HCT116 (cell line): Measurements from ENCODE around the gene ATG12. TPM values are rescaled to one million over a fixed set of nuclear protein-coding genes. Genes with fewer than 3 reads are reported as not detected.

Experiments used
- ATAC-seq: fragments of 200-7000 bp; cut with Tn5 transposase; 2 replicates; pipeline ENCODE4 v1.9.1; 2020; ENCODE audit warnings: mild to moderate bottlenecking, moderate library complexity
- BruUV-seq: library from RNA; stranded (reverse); fragments of 400-500 nt; replicated peaks from 2 replicates; lab custom pipeline; 2021; lab: Mats Ljungman, UMichigan
- CTCF ChIA-PET: fragments of 300-600 bp; sonication (Branson Sonifier 250); formaldehyde crosslinking; loops from one replicate; lab custom pipeline; 2021; ENCODE audit warnings: antibody characterized with exemption; lab: Charles Lee
- POLR2A ChIA-PET: fragments of 300-600, 350-600 bp; sonication (Branson Sonifier 250); formaldehyde crosslinking; loops from one replicate; lab custom pipeline; 2021; ENCODE audit warnings: antibody characterized with exemption; lab: Charles Lee
- RAD21 ChIA-PET, 2 experiments: fragments of 300-600 bp; sonication (Branson Sonifier 250); formaldehyde crosslinking; loops; one replicate each; lab custom pipeline; 2023; ENCODE audit warnings: low total read pairs in 2 of 2; ENCODE audit not compliant: uncharacterized antibody in 2 of 2, unreplicated experiment in 2 of 2, low non-redundant PET in 1 of 2; lab: Charles Lee
- DNase-seq: peaks from one replicate; pipeline ENCODE4 v3.0.0-alpha.2; 2010; ENCODE audit warnings: low read depth, low spot score
- H2AFZ ChIP-seq: fragments of 200-600 bp; shearing (Covaris generic), sonication (generic); 2 replicates; pipeline ENCODE4 v1.6.1; 2017; ENCODE audit warnings: low read depth, mixed run types, mixed read lengths, antibody characterized with exemption, low read length; ENCODE audit not compliant: poor library complexity, severe bottlenecking
- H3K27ac ChIP-seq: 2 replicates; pipeline ENCODE4 v1.5.1; 2012; ENCODE audit warnings: low read depth, low read length
- H3K27me3 ChIP-seq: fragments of 200-600 bp; sonication (generic); 2 replicates; pipeline ENCODE4 v1.6.1; 2016; ENCODE audit warnings: mixed run types, low read length, mixed read lengths; ENCODE audit not compliant: insufficient read depth
- H3K36me3 ChIP-seq, 2 experiments: fragments of 200-500 bp in 1 of 2; fragments of 200-600 bp in 1 of 2; sonication (Bioruptor generic) in 1 of 2; sonication (generic) in 1 of 2; 2 replicates each; pipeline versions ENCODE4 v1.5.1 to v1.6.1; 2014 to 2016; ENCODE audit warnings: low read length in 2 of 2, inconsistent platforms in 1 of 2, mixed read lengths in 1 of 2, mixed run types in 1 of 2; ENCODE audit not compliant: insufficient read depth in 2 of 2, control insufficient read depth in 1 of 2
- H3K4me1 ChIP-seq, 2 experiments: fragments of 200-600 bp in 1 of 2; sonication (generic) in 1 of 2; 2 replicates each; pipeline versions ENCODE4 v1.5.1 to v1.6.1; 2012 to 2017; ENCODE audit warnings: low read length in 2 of 2, inconsistent platforms in 1 of 2, mild to moderate bottlenecking in 1 of 2, mixed read lengths in 1 of 2, mixed run types in 1 of 2, moderate library complexity in 1 of 2; ENCODE audit not compliant: insufficient read depth in 2 of 2, control insufficient read depth in 1 of 2
- H3K4me2 ChIP-seq: fragments of 200-600 bp; sonication (generic); 2 replicates; pipeline ENCODE4 v1.6.1; 2017; ENCODE audit warnings: mixed run types, low read length, mixed read lengths
- H3K4me3 ChIP-seq, 2 experiments: fragments of 200-600 bp in 1 of 2; sonication (generic) in 1 of 2; replicated peaks in 1 of 2; 2 replicates each; pipeline ENCODE4 v1.5.1; 2011 to 2016; ENCODE audit warnings: low read length in 2 of 2, control low read depth in 1 of 2, low read depth in 1 of 2, mild to moderate bottlenecking in 1 of 2, mixed read lengths in 1 of 2, mixed run types in 1 of 2
- H3K79me2 ChIP-seq: fragments of 200-600 bp; sonication (generic); 2 replicates; pipeline ENCODE4 v1.6.1; 2017; ENCODE audit warnings: mild to moderate bottlenecking, mixed run types, low read length, moderate library complexity, mixed read lengths; ENCODE audit not compliant: insufficient read depth
- H3K9ac ChIP-seq: fragments of 200-600 bp; sonication (generic); 2 replicates; pipeline ENCODE4 v1.6.1; 2016; ENCODE audit warnings: low read length, mixed read lengths
- H3K9me2 ChIP-seq: fragments of 200-600 bp; sonication (generic), shearing (Covaris generic); 2 replicates; pipeline ENCODE4 v1.6.1; 2017; ENCODE audit warnings: mixed run types, mild to moderate bottlenecking, moderate library complexity; ENCODE audit not compliant: insufficient read depth
- H3K9me3 ChIP-seq, 2 experiments: fragments of 200-500 bp in 1 of 2; fragments of 200-600 bp in 1 of 2; sonication (Bioruptor generic) in 1 of 2; sonication (generic) in 1 of 2; 2 replicates each; pipeline ENCODE4 v1.6.1; 2014 to 2017; ENCODE audit warnings: low read length in 2 of 2, mixed read lengths in 2 of 2, inconsistent platforms in 1 of 2, low read depth in 1 of 2, mild to moderate bottlenecking in 1 of 2, mixed run types in 1 of 2, moderate library complexity in 1 of 2; ENCODE audit not compliant: control insufficient read depth in 1 of 2, insufficient read depth in 1 of 2
- H4K20me1 ChIP-seq: fragments of 200-600 bp; sonication (generic), shearing (Covaris generic); 2 replicates; pipeline ENCODE4 v1.6.1; 2017; ENCODE audit warnings: mixed run types, mild to moderate bottlenecking, moderate library complexity; ENCODE audit not compliant: insufficient read depth
- CBX3 ChIP-seq: IDR thresholded peaks from 2 replicates; pipeline ENCODE4 v1.6.1; 2012; ENCODE audit warnings: low read depth
- CEBPB ChIP-seq: IDR thresholded peaks from 2 replicates; pipeline ENCODE4 v1.6.1; 2012; ENCODE audit warnings: low read depth
- EGR1 ChIP-seq: IDR thresholded peaks from 2 replicates; pipeline ENCODE4 v1.6.1; 2012; ENCODE audit warnings: low read depth
- ELF1 ChIP-seq: IDR thresholded peaks from 2 replicates; pipeline ENCODE4 v1.6.1; 2012; ENCODE audit warnings: low read depth, borderline replicate concordance
- EZH2 ChIP-seq: fragments of 200-600 bp; sonication (generic); IDR thresholded peaks from 2 replicates; pipeline ENCODE4 v1.6.1; 2017; ENCODE audit warnings: antibody characterized with exemption, mixed run types
- EZH2phosphoT487 ChIP-seq: fragments of 200-600 bp; IDR thresholded peaks from 2 replicates; pipeline ENCODE4 v1.6.1; 2018; ENCODE audit warnings: antibody characterized with exemption, borderline replicate concordance
- FOSL1 ChIP-seq: IDR thresholded peaks from 2 replicates; pipeline ENCODE4 v1.6.1; 2012; ENCODE audit warnings: low read depth
- JUND ChIP-seq: IDR thresholded peaks from 2 replicates; pipeline ENCODE4 v1.6.1; 2012
- MAX ChIP-seq: IDR thresholded peaks from 2 replicates; pipeline ENCODE4 v1.6.1; 2012
- POLR2A ChIP-seq: IDR thresholded peaks from 2 replicates; pipeline ENCODE4 v1.7.0; 2011; ENCODE audit warnings: borderline replicate concordance; ENCODE audit not compliant: insufficient read depth, insufficient read length; ENCODE audit errors: extremely low read depth
- POLR2AphosphoS5 ChIP-seq: IDR thresholded peaks from 2 replicates; pipeline ENCODE4 v1.6.1; 2011; ENCODE audit warnings: mild to moderate bottlenecking, low read depth, low read length, moderate library complexity
- RAD21 ChIP-seq: IDR thresholded peaks from 2 replicates; pipeline ENCODE4 v1.6.1; 2012; ENCODE audit warnings: low read depth, mild to moderate bottlenecking
- SIN3A ChIP-seq: IDR thresholded peaks from 2 replicates; pipeline ENCODE4 v1.6.1; 2012; ENCODE audit warnings: low read depth
- SP1 ChIP-seq: IDR thresholded peaks from 2 replicates; pipeline ENCODE4 v1.6.1; 2012; ENCODE audit warnings: low read depth
- SRF ChIP-seq: IDR thresholded peaks from 2 replicates; pipeline ENCODE4 v1.6.1; 2012; ENCODE audit warnings: low read depth
- YY1 ChIP-seq: IDR thresholded peaks from 2 replicates; pipeline ENCODE4 v1.6.1; 2011; ENCODE audit warnings: low read length, low read depth, moderate library complexity, mild to moderate bottlenecking; ENCODE audit not compliant: insufficient replicate concordance; ENCODE audit errors: extremely low read depth
- ZNF274 ChIP-seq: fragments of 200-500 bp; sonication (Bioruptor generic); IDR thresholded peaks from 2 replicates; pipeline ENCODE4 v1.6.1; 2014; ENCODE audit warnings: mild to moderate bottlenecking, low read depth, low read length, inconsistent platforms
- intact Hi-C: fragments of 100-400 bp; cut with micrococcal nuclease; formaldehyde crosslinking; loops from 2 replicates; pipeline ENCODE4 v1.10.0; 2022
- total RNA-seq: library from RNA; stranded (reverse); gene quantifications from one replicate; pipeline ENCODE4 v1.2.1, GENCODE V29; 2021; ENCODE audit not compliant: unreplicated experiment
- TF ChIP-seq, protein P1 (sequence below), 3 experiments: fragments of 200-600 bp in 1 of 3; sonication (generic) in 1 of 3; IDR thresholded peaks in 2 of 3; conservative IDR thresholded peaks in 1 of 3; 2 replicates each; pipeline ENCODE4 v1.5.1; 2012 to 2017; ENCODE audit warnings: low read depth in 2 of 3, low read length in 2 of 3, antibody characterized with exemption in 1 of 3, borderline replicate concordance in 1 of 3, control low read depth in 1 of 3, mild to moderate bottlenecking in 1 of 3, mixed read lengths in 1 of 3, mixed run types in 1 of 3, moderate library complexity in 1 of 3; ENCODE audit not compliant: insufficient read depth in 1 of 3
- TF ChIP-seq, protein P2 (sequence below): IDR thresholded peaks from 2 replicates; pipeline ENCODE4 v1.6.1; 2011; ENCODE audit warnings: mild to moderate bottlenecking, low read length, moderate library complexity; ENCODE audit not compliant: insufficient replicate concordance; ENCODE audit errors: extremely low read depth
- TF ChIP-seq, protein P3 (sequence below): IDR thresholded peaks from 2 replicates; pipeline ENCODE4 v1.6.1; 2012

ATG12 gene
- total RNA-seq, 1 experiment from 2014 or later: 270 TPM

- no peaks in the 10 kb centered on the region for H3K79me2 ChIP-seq
- intact Hi-C loops: no loop called here
- no peaks in the 10 kb centered on the region for H3K9me2 ChIP-seq
- H2AFZ ChIP-seq: no peak overlapping the region
- TF ChIP-seq SIN3A: no peak
- TF ChIP-seq CEBPB: no peak
- no peak for TF ChIP-seq MAX
- TF ChIP-seq EZH2phosphoT487: no peak
- TF ChIP-seq RAD21: no peak
- no peak for TF ChIP-seq ZNF274
- no peak for TF ChIP-seq ELF1
- no peak for TF ChIP-seq FOSL1
- TF ChIP-seq POLR2A: no peak
- no peak for TF ChIP-seq YY1
- TF ChIP-seq EGR1: no peak
- no peak for TF ChIP-seq JUND
- TF ChIP-seq, protein P1, sequence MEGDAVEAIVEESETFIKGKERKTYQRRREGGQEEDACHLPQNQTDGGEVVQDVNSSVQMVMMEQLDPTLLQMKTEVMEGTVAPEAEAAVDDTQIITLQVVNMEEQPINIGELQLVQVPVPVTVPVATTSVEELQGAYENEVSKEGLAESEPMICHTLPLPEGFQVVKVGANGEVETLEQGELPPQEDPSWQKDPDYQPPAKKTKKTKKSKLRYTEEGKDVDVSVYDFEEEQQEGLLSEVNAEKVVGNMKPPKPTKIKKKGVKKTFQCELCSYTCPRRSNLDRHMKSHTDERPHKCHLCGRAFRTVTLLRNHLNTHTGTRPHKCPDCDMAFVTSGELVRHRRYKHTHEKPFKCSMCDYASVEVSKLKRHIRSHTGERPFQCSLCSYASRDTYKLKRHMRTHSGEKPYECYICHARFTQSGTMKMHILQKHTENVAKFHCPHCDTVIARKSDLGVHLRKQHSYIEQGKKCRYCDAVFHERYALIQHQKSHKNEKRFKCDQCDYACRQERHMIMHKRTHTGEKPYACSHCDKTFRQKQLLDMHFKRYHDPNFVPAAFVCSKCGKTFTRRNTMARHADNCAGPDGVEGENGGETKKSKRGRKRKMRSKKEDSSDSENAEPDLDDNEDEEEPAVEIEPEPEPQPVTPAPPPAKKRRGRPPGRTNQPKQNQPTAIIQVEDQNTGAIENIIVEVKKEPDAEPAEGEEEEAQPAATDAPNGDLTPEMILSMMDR (IDR thresholded peaks at IDR 0.05 in 2 of 3, conservative IDR thresholded peaks at IDR 0.05 in 1 of 3; ENCODE audit: borderline replicate concordance in 1 of 3, insufficient read depth in 1 of 3, low read depth in 2 of 3, low read length in 2 of 3): no peak
- no peak for TF ChIP-seq EZH2
- TF ChIP-seq, protein P2, sequence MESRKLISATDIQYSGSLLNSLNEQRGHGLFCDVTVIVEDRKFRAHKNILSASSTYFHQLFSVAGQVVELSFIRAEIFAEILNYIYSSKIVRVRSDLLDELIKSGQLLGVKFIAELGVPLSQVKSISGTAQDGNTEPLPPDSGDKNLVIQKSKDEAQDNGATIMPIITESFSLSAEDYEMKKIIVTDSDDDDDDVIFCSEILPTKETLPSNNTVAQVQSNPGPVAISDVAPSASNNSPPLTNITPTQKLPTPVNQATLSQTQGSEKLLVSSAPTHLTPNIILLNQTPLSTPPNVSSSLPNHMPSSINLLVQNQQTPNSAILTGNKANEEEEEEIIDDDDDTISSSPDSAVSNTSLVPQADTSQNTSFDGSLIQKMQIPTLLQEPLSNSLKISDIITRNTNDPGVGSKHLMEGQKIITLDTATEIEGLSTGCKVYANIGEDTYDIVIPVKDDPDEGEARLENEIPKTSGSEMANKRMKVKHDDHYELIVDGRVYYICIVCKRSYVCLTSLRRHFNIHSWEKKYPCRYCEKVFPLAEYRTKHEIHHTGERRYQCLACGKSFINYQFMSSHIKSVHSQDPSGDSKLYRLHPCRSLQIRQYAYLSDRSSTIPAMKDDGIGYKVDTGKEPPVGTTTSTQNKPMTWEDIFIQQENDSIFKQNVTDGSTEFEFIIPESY: no peak
- TF ChIP-seq SRF: no peak
- TF ChIP-seq CBX3: no peak
- no peak for TF ChIP-seq POLR2AphosphoS5
- TF ChIP-seq, protein P3, sequence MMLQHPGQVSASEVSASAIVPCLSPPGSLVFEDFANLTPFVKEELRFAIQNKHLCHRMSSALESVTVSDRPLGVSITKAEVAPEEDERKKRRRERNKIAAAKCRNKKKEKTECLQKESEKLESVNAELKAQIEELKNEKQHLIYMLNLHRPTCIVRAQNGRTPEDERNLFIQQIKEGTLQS: no peak
- TF ChIP-seq SP1: no peak
- H4K20me1 ChIP-seq: no peaks in the 10 kb centered on the region
- POLR2A ChIA-PET: no interaction called here
- no peaks in the 10 kb centered on the region for H3K36me3 ChIP-seq
- DNase-seq (no peak), ATAC-seq (no peak)
- H3K4me1 ChIP-seq: no peaks in the 10 kb centered on the region
- CTCF ChIA-PET: no interaction called here
- no peaks in the 10 kb centered on the region for H3K9me3 ChIP-seq
- no peak overlapping the region for H3K9ac ChIP-seq
- BruUV-seq: no TSS peak
- RAD21 ChIA-PET: no interaction called here
- no peak overlapping the region for H3K27ac ChIP-seq
- no peak overlapping the region for H3K4me2 ChIP-seq
- no peak overlapping the region for H3K4me3 ChIP-seq
- H3K27me3 ChIP-seq: no peaks in the 10 kb centered on the region
Observed at GRCh38 chr5:115820846-115821245, 20.5 kb downstream of the ATG12 start.
